HEK293T (cell line): Measurements from ENCODE around the gene PLSCR3.
A peak's percentile ranks its signal among the peaks of the same experiment; 100 is the strongest.

ENCODE experiments used
- ARNT ChIP-seq: fragments of 450-650 bp; IDR thresholded peaks from 2 replicates; pipeline ENCODE4 v1.6.1; 2017; ENCODE audit warnings: mild to moderate bottlenecking
- BHLHE40 ChIP-seq: fragments of 450-650 bp; IDR thresholded peaks from 2 replicates; pipeline ENCODE4 v1.6.1; 2016; ENCODE audit warnings: mild to moderate bottlenecking, moderate library complexity, borderline replicate concordance
- FOXK2 ChIP-seq: fragments of 450-650 bp; IDR thresholded peaks from 2 replicates; pipeline ENCODE4 v1.6.1; 2016; ENCODE audit warnings: mild to moderate bottlenecking
- FOXM1 ChIP-seq: fragments of 450-650 bp; IDR thresholded peaks from 2 replicates; pipeline ENCODE4 v1.6.1; 2017; ENCODE audit warnings: mild to moderate bottlenecking, borderline replicate concordance
- HDGF ChIP-seq: fragments of 450-650 bp; IDR thresholded peaks from 2 replicates; pipeline ENCODE4 v1.6.1; 2017; ENCODE audit warnings: antibody characterized with exemption, borderline replicate concordance
- LEF1 ChIP-seq: fragments of 450-650 bp; IDR thresholded peaks from 2 replicates; pipeline ENCODE4 v1.6.1; 2017; ENCODE audit warnings: mild to moderate bottlenecking, borderline replicate concordance
- PKNOX1 ChIP-seq: fragments of 450-650 bp; IDR thresholded peaks from 2 replicates; pipeline ENCODE4 v1.6.1; 2016

GRCh38 chr17:7435676-7436555 is 41.6 kb upstream of the PLSCR3 start:
- TF ChIP-seq BHLHE40 (no peak), FOXM1 (no peak), LEF1 (no peak), FOXK2 (no peak), PKNOX1 (peak; percentile 15; the same call in 1 of the 2 replicates), ARNT (no peak), HDGF (no peak)
